ENCODE results near the gene PDGFD.

PDGFD gene

DNA sequence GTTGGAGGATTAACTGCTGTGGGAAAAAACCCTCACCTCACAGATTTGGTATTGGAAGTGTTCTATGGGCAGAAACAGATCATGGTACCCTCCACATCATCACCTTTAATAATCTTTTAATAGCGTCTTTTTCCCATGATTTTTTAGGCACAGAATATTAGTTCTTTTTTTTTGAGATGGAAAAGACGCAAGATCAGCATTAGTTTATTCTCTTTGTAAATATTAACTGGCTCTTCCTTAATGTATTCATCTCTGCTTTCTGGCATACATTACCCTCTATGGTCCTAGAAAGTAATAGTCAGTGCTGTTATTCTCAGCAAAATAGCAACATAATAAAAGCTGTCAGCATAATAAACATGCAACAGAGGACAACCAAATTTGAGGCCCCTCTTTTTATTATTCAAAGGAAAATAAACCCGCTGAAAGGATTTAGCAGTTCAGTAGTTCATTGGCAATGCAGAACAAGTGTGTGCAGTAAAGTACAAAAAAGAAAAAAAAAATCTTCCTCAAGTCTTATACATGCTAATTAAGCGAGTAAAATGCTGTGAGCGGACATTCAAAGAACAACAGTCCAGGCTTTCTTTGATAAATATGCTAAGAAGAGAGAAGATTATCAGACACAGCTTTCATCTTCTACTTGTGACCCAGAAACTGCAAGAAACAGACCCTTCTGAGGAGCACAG is 165.0 kb downstream of the PDGFD start:
- no peak for DNase-seq (ENCODE audit: low spot score)

DNA sequence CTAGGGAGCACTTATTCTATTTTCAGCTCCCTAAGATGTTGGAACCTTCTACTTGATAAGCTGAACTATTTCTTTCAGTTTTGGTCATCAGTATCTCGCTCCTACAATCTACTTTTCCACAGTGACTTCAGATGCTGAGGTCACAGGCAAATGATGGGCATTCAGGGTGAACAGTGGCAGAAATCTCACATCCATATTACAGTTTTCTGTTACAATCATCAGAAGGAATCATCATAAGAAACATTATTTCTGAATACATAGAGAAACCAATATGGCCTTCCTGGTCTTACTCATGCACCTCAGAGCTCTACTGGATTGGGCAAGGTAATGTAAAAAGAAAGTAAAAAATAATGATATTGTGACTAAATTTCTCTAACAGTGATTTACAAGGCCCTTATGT is 166.9 kb downstream of the PDGFD start:
- DNase-seq (ENCODE audit: low spot score) = no peak

DNA sequence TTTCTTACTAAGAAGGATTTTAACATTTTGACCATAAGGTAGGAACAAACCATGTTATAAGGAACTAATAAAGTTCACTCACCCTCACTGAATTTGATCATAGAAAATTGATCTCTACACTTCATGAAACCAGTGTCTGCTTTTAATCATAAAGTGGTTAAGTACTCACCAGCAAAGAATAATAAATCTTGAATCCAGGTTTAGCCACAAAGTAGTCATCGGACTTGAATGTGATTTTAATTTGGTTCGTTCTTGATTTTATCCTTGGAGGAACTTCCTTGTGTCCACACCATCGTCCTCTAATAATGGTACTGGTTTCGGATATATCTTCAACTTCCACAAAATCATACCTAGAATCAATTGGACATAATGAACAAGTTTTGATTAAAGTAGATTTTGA is 168.1 kb downstream of the PDGFD start:
- no peak for DNase-seq (ENCODE audit: low spot score)

DNA sequence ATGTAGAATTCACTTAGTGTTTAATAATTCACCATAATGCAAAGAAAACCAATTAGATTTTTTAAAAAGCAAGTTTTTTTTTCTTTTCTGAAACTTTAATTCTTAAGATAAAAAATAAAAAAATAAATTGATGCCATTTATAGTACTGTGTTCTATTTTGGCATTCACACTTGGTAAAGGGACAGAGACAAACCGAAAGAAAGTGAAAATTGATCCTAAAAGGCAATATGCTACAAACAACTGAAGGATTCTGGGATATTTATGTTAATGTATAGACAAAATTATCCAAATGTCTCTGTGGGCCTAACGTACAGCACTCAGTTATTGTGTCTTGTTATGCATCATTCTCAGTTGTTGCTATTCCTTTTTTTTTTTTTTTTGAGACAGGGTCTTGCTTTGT is 169.4 kb downstream of the PDGFD start:
- DNase-seq (ENCODE audit: low spot score) = no peak

DNA sequence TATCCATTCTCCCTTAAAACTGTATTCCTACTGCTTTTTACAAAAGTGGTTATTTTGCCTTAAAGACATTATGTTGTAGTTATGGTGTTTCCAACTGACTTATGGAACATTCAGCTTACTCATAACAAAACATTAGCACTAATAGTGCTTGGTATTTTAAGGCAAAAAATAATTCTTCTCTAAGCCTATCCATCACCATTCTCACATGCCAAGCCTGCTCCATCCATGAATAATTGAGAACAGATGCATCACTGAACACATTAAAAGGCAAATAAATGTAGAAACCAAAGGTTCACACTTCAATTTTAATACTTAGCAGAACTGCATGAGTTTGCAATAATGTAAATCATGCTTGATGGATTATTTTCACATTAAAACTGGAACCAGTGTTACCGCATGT is 169.9 kb downstream of the PDGFD start:
- no peak for DNase-seq (ENCODE audit: low spot score)

DNA sequence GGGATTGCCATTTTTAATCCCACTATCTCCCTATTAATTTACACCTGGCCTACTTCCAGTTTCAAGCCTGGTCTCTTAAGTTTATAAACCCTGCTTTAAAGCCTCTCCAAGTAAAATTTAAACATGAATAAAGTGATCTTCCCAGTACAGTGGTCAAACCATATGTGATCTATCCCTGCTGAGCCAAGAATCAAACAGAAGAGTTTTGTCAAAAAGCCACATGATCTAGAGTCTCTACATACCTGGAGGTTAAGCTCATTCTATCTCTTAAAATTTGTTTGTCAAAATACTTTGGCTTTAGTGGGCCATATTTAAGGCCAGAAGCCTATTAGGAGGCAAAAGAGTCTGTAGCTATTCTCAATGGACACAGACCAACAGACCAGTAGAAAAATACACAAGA is 170.4 kb downstream of the PDGFD start:
- no peak for DNase-seq (ENCODE audit: low spot score)

DNA sequence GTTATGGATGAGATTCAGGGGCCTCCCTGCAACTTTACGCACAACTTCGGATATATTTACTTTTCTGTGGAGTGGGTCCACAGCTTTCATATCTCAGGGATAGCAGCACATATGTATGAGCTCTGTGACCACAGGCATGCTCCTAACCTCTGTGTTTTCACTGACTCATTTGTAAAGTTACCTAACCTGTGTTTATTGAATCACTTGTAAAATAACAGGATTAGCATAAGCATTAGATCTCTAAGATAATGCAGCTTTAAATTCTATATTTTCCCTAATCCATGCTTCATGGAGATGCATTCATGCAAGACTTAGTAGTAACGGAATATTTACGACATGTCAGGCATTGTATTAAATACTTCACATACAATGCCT is 175.4 kb downstream of the PDGFD start:
- no peak for DNase-seq (ENCODE audit: low spot score)

DNA sequence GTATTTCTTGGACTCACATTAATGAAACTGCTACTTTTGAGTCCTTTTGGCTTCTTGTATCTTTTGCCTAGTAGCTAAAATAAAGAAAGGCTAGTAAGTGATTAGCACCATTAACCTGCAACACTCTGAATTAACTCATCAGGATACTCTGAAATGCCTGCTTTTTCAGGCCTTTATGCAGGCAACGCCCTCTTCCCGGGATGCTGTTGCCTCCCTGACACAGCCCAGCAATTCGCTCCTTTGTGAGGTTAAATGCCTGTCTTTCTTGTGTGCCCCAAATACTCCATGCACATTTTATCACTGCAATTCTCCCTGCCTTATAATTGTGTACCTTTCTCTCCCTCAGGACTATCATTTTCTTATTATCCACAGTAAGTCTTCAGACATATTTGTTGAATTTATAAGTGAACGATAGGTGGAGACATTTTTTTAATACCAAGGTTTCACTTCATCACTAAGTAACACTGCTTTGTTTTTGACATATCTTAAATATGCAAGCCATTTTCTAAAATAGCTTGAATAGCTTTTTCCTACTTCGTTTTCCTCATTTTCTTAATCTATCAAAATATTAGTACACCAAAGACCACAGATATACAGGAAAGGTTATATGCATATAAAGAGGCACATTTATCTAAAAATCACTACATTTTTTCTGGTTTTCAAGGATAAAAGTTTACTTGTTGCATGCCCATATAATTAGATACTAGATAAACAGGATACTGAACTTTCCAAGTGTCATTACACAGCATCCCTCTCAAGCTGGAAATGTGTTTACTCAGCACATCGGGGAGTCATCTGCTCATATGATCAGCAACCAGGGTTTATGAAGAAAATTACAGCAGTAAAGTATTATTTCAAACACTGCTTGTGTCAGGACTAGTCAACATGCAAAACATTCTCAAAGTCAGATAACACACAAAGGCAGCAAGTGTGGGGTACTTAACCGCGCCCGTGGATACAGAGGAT is 176.0 kb downstream of the PDGFD start:
- DNase-seq (ENCODE audit: low spot score) = no peak

DNA sequence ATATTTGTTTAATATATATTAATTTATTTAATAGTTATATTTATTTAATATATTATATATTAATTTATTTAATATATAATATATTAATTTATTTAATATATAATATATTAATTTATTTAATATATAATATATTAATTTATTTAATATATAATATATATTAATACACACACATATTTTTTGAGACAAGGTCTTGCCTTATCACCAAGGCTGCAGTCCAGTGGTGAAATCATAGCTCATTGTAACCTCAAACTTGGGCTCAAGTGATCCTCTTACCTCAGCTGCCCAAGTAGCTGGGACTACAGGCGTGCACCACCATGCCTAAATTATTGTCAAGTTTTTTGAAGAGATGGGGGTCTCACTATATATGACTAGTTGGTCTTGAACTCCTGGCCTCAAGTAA is 178.9 kb downstream of the PDGFD start:
- no peak for DNase-seq (ENCODE audit: low spot score)

DNA sequence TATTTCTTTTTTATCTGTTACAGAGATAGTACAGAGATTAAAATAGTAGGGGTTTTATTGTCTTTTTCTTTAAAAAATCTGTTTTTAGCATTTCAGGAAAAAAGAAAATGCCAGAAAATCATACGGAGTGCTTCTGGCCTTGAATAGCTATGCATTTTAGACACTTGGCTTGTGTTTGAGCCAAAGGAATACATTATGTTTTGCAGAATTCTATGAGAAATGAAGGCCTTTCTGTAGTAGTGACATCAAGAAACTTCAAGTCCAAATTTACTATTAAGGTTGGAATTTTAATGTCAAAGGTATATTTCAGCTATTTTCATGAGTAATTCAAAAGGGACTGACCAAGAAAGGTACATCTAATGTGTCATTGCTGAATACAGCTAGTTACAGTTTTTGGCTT is 183.8 kb downstream of the PDGFD start:
- DNase-seq (ENCODE audit: low spot score) = no peak

DNA sequence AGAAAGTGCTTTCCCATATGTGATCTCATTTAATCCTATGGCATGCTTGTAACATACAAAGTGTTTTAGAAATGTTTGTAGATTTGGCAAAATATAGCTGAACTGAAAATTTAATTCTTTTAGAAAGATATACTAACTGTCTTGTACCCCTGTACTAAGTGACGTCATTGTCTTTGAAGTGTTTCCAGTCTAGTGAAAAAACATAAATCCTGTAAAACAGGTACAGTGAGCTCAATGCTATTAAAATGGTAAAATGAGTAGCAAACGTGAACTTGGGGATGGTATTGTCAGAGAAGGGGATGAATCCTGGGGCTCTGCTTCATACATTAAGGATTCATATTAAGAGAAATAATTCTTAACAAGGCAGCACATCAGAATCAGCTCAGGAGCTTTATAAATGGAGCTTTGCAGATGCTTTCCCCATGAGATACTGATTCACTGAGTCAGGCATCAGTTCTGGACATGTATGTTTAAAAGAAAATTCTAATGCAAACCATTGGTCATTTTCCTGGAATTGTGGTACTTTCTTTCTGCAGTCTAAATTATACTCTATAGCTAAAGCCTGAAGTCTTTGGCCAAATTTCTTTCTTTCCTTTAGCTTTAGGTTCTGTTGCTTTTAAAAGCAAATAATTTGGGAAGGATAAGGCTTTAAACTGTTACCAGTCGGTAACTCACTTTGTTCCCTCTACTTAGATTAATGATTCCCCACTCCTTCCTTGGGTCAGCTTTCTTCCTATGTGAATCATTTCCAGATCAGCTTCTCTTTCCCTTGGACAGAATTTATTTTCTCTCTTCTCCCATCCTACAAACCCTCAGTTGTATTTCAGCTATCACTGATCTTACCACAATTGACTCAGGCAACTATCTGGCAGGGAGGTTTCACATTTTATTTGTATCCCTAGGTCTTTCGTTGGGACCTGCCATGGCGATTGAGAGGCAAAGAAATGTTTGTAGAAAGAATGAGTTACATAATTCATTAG is 185.0 kb downstream of the PDGFD start:
- DNase-seq (ENCODE audit: low spot score) = no peak

DNA sequence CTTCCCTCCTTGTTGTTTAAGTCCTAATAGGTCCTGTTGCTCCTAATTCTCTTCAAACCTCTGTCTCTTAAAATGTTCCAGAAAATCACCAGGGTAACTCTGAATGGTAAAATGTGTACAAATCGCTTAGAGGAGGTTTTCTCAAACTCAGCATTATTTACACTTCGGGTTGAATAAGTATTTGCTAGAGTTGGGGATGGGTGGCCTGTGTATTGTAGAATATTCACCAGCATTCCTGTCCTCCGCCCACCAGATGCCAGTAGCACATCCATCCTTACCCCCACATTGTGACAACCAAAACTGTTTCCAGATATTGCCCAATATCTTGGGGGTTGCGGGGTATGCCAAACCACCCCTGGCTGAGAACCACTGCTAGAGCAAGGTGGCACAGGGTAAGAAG is 191.9 kb downstream of the PDGFD start:
- DNase-seq (ENCODE audit: low spot score) = no peak

DNA sequence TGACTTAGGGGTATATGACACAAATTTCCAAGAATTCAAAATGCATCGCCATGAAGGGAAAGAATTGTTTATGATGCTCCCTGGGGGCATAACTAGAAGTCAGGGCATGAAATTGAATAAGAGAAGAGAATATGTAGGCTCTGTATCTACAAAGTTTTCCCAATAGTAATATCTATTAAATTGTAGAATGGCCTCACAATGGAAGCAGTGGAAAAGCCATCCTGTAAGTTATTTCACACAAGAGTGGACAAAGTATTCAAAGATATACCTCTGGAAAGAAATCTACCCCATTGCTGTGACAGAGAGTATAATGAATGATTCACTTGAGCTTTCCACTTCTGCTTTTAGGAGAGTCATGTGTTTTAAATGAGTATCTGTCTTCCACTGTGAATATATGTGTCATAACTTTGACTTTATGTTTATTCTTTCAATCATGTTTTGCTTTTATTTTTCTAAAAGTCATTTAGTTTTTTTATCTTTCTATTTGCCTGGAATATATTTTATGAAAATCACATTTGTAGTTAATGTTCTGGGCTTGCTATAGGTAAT is 193.2 kb downstream of the PDGFD start:
- no peak for DNase-seq (ENCODE audit: low spot score)

DNA sequence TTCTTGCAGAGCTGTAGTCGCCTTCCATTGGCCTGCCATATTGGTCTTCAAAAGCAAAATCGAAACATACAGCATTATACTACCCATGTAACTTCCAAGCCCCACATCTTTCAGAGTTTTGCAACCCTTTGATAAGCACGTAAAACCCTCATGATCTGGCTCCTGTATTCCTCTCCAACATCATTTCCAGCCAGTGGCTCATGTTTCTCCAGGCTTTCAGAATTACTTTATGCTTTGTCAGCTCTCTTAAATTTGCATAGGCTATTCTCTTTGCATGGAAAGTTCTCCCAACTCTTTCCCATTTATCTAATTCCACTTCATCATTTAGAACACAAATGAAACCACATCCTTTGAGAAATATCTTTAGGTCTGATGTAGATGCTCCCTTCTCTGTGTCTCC is 195.3 kb downstream of the PDGFD start:
- DNase-seq (ENCODE audit: low spot score) = no peak

DNA sequence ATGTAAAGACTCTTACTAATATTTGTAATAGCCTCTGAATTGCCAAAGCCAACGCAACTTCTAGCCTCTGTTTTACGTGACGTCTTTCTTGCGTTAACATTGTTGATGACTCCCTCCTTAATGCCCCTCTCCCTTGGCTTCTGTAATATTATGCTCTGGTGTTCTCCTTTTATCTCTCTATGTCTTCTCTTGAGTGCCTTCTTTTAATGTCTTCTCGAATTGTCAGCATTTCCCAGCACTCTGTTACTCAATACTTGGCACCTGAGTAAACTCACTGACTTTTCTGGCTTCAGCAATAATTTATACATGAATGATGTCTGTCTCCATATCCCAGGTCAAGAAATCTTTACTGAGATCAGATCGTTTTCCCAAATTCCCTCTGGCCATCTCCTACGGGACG is 196.0 kb downstream of the PDGFD start:
- no peak for DNase-seq (ENCODE audit: low spot score)

DNA sequence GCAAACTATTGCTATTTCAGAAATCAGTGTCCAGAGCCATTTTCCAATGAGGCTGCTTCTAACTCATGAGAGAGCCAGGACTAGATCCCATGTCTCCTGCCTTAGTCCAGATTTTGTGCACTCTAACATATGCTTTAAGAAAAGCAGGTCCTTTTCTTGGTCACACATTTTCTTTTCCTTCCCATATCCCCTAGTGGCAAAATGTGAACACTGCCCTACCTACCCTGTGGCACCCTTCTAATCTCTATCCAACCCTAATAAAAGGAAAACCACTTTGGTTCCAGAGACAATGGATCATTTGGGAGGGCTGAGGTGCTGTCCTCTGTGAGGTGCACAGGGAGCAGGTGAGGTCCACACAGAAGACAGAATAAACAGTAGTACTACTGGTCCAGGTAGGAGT is 199.6 kb downstream of the PDGFD start:
- no peak for DNase-seq (ENCODE audit: low spot score)

DNA sequence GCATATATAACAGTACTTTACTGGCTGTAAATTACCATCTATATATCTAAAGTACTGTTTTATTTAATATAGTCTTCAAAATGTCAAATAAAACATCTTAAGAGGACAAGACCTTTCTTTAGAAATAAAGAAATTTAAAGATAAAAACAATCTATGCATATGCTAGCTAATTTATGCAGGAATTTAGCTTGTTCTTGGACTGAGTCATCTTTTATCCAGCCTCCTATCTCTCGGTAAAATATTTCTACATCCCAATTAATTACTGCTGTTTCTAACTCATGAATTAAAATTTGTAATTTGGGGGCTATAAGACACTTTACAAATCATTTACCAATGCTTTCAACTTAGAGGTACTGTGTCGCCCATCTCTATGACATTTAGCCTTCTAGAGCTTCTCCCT is 200.3 kb downstream of the PDGFD start:
- no peak for DNase-seq (ENCODE audit: low spot score)

DNA sequence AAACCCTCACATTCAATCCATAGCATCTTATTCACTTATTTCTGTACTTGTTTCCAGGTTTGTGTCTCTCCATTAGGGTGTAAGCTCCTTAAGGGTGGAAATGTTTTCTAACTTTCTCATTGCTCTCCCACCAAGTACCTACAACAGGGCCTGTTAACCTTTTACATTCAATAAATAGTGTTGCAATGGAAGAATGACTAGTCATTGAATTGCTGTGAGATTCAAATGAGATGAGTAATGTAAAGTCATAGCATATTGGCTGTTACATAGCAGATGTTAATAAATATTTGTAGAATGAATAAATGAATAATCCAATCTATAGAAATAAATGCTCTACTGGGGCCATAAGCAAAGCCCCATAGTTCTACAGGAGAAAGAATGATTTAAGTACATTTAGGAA is 202.9 kb downstream of the PDGFD start:
- DNase-seq (ENCODE audit: low spot score) = no peak

DNA sequence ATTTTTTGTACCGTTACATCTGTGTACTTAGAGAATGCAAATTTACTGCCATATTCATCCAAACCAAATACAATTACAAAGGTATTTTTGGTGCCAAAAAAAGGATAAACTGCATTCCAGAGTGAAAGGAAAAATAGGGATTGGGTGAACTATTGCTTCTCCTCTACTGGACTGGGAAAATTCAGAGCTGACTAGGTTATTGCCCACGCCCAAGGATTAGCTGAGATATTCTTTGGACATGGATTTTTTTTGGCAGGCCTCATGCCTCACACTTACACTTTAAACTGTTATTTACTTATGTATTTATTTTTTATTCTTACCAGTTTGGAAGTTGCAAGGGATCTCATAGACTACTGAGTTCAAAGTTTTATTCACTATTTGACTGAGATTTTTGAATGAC is 203.8 kb downstream of the PDGFD start:
- no peak for DNase-seq (ENCODE audit: low spot score)

DNA sequence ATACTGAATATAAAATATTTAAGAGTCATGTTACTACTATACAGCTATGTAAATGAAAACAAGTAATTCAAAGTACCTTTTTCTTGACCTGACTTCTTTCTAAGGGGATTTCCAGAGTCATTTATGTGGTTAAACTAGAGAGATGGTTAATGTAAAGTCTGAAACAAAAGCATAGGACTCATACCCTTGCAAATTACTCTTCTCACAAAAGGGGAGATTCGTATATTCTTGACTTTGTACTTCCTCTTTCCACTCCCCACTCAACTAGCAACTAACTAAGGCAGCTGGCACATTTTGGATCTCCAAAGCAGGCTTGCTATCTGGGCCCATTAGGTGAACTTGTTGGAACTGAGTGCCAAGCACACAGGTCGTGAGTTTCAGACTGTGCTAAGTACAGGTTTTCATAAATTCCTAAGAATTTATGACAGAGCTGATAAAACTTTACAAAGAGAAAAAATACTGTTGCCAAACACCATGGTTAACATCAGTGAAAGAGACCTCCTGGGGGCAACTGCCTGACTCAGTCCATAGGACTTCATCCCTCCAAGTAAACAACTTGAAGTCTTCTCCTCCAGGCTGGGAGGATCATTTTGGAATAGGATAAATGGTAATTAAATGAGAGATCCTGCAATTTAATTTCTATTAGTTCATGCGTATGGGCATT is 204.5 kb downstream of the PDGFD start:
- no peak for DNase-seq (ENCODE audit: low spot score)

DNA sequence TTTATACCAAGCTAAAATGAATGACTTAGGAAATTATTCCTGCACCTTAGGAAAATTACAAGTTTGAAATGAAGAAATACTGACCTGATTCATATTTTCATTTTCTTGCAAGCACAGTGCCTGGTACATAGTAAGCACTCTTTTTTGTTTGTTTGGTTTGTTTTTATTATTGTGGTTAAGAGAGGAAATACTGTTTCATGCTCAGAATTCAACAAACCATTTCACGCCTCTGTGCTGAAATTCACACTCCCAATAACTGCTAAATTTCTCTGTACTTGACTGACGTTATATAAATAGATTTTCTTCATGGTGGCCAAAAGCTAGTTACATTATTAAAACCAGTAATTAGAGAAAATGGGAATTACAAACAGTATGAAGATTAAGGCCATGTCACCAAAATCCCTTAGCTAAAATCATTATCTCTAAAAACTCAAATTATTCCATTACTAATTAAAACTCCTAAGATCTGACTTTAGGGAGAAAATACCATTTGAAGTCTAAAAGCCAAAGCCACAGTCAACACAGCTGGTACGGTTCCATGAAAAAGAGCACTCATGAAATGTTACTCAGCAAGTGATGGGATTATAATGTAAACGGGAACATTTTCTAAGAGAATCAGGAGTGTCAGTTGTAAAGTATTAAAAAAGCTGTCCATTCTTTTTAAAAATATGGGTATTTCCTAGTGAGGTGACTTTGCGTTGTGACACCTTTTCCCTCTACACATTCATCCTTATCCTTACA is 205.3 kb downstream of the PDGFD start:
- DNase-seq (ENCODE audit: low spot score) = no peak
